ENCODE measurements around the gene CD2AP.
"Not testable (repeated sequence)": the region's sequence is repeated elsewhere in the genome, so short reads cannot be mapped to it uniquely, and the experiment has no call there.

Gene CD2AP

DNA sequence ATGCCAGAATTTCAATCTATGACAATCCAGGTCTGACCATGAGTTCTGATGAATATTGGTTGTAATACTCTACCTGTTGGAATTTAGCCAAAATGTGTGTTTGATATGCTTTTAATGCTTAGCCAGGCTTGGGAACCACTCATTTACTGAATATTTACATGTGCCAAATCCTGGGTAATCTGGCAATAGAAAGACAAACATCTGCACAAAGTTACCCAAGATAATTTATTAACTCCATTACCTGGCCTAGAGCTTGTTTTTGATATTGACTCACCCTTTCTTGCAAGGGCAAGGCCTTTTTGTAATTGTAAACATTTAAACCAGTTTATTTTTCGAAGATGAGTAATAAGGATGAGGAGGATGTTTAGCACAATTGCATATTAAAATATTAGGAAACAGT, 13.5 kb upstream of the CD2AP start:
- no peak for DNase-seq (ENCODE audit: low spot score)

DNA sequence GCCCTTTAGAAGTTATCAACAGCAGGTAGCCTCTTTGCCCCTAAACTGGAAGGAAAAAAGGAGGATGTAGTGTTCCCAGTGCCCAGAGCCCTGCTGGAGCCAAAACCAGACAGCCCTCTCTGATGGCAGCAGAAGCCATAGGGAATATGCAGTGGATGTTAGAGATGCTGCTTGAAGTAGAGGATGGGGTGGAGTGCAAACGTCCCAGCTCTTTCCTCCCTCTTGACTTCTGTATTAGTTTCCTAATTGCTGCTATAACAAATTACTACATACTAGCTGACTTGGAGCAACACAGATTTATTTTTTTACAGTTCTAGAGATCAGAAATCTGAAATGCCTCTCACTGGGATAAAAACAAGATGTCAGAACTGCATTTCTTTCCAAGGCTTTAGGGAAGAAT, 12.5 kb upstream of the CD2AP start:
- no peak for DNase-seq (ENCODE audit: low spot score)

DNA sequence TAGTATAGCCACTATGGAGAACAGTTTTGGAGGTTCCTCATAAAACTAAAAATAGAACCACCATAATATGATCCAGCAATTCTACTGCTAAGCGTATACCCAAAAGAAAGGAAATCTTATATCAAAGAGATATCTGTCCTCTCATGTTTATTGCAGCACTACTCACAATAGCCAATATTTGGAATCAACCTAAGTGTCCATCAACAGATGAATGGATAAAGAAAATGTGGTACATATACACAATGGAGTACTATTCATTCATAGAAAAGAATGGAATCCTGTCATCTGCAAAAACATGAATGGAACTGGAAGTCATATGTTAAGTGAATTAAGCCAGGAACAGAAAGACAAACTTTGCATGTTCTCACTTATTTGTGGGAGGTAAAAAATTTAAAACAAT, 5.7 kb upstream of the CD2AP start:
- DNase-seq (ENCODE audit: low spot score), result no peak

DNA sequence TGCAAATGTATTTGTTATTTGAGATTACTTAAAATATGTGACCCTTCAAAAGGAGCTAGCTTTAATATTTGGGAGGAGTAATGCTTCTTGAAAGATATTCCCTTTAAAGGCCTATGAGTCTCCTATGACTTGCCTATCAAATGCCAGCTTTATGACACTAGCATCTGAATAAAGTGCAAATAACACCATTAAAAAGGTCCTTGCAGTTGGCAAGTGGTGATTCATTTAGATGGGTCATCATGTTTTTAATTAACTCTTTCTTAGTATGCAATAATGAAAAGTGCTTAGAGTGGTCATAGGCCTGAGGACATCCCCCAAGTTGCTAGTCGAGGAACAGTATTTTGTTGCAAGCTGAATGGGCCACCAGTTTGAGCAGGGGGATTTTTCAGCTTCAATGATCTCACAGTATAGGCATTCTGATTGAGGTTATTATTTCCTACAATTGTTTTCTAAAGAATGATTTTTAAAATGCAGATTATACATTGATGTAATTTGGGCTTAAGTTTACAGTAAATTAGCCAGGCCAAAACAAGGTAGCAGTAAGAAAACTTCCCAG, 3.7 kb upstream of the CD2AP start:
- DNase-seq (ENCODE audit: low spot score), result no peak

DNA sequence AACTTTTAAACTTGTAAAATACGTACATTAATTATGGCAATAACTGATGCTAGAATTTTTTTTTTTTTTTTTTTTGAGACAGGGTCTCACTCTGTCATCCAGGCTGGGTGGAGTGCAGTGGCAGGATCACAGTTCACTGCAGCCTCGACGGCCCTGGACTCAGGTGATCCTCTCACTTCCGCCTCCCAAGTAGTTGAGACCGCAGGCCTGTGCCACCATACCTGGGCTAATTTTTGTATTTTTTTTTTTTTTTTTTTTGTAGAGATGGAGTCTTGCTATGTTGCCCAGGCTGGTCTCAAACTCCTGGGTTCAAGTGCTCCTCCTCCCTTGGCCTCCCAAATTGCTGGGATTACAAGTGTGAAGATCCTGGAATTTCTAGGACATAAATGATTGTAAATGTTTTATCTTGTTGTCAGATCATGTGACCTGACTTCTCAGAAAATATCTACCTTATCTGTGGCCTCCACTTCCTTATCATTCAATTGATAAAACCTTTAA, 2.2 kb upstream of the CD2AP start:
- DNase-seq (ENCODE audit: low spot score), result no peak

DNA sequence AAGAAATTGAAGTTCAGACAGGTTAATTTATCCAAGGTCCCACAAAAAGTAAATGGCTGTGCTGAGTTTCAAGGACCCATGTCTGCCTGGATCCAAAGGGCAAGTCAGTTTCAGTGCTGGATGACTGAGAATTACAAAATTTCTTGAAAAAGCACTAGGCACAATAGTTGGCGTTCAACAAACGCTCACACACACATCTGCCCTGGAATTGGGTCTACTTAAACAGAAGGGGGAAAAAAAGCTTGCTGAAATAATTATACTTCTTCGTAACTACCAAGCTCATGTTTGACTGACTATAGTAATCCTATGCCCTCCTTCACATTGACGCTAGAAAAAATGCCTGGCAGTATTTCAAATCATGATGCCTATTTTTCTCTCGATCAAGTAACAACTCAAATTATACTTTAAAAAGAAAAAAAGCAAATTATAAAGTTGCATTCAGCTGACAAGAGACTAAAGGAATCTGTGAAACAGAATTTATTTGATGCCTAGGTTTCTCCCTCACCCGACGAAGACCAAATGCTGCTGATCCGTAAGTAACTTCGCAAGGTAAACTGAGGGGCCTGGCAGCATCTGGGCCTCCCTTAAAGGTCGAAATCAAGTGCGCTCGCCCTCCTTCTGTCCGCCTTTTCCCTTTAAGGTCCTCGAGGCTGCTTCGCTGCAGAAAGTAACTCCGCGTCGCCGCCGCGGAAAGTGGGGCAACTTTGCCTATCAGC, 650 bp upstream of the CD2AP start:
- no peak for DNase-seq (ENCODE audit: low spot score)

DNA sequence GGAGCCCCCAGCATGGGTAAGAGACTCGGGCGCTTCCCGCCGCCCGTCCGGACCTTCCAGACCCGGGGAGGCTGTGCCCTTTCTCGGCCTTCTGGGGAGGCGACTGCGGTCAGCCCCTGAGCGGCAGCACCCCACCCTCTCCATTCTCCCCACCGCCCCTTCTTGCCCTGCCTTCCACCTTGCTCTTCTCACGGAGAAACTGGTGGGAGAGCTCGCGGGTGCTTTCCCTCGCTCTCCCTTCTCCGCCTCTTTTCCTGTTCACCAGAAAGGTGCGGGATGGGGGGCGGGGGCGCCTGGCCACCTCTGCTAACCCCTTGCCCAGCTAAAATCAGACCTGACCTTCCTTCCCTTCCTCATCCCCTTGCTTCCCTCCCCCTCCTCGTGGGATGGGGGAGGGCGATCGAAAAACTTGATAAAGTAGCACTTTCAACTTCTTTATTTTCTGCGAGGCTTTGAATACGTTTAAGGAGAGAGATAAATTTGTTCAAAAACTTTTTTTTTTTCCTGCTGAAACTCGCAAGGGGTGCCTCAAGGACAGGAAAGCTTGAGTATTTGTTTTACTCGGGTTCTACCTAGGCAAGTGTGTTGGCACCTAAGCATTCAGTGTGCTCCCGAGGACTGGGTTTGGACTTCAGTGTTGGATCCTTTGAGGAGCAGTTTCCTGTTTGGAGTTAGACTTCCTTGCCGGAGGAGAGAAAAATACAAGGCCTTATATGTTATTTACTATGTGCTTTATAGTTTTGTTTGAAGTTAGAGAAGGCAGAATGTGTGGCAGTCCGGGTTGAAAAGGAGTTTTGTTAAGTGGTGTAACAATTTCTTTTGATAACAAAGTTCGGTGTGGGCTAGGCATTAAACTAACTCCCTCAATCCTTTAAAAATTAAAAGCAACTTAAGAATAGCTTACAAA, 897 bp downstream of the CD2AP start:
- DNase-seq (ENCODE audit: low spot score), result no peak

DNA sequence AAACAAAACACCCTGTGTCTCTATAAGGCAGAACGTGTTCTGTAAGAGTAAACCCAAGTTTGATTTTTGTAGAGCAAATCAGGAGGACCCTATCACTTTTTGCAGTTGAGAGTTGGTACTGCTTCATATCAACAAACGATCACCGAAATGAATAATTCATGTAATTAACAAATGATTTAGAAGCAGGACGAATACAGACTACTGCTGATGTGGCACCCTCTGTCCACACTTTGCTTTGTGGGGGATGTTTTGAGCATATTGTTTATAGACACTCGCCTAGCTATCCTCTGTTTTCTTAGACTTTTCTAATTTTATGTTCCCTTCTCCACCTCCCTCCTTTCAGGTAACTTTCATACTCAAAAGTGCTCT, 1.5 kb downstream of the CD2AP start:
- no peak for DNase-seq (ENCODE audit: low spot score)

DNA sequence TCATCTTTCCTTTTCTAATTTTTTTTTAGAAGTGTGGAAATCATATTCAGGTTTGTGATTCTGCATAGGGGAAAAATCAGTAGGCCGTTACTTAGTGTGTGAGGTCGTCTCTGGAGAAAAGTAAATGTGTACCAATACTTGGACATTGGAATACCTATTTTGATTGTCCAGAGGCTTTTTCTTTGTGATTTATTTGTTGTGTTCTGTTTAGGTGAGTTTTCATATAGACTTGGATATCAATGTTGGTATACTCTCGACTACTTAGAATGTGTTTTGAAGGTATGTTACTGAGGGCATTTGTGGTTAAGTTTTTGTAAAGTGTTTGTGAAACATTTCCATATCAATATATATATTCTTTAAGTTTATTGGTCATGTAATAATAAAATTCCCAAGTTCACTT, 2.3 kb downstream of the CD2AP start:
- no peak for DNase-seq (ENCODE audit: low spot score)

DNA sequence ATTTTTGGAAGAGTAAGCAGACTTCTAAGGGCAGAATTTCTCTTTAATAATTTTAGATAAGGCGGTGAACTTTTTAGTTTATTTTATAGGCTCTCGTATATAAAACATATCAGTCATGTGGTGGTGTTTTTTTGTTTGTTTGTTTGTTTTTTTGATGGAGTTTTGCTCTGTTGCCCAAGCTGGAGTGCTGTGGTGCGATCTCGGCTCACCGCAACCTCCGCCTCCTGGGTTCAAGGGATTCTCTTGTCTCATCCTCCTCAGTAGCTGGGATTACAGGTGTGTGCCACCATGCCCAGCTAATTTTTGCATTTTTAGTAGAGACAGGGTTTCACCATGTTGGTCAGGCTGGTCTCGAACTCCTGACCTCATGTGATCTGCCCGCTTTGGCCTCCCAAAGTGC, 3.6 kb downstream of the CD2AP start:
- not testable (repeated sequence) for DNase-seq (ENCODE audit: low spot score)

DNA sequence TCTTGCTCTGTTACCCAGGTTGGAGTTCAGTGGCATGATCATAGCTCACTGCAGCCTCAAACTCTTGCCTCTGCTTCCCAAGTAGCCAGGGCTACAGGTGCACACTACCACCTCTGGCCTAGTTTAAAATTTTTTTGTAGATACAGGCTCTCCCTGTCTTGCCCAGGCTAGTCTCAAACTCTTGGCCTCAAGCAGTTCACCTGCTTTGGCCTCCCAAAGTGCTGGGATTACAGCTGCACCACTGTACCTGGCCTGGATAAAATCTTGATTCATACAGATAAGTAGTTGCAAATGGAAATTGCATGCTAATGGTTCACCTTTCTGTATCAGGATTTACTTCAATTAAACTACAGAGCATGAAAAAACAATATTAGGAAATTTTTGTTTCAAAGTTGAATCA, 4.2 kb downstream of the CD2AP start:
- DNase-seq (ENCODE audit: low spot score), result no peak

DNA sequence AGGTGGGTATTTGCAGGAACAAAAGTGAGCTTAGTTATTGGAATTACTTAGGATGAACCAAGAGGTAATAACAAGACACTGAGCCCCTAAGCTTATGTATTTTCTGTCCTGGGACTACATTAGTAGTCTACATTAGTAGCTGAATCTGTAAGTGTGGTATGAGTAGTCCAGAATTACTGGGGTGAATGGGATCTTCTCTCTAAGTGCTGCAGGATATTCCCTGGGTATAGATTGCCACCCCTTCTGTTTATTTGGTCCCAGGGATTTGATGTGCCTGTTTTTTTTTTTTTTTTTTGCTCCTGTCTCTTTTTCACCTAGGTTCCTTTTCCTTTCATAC, 5.9 kb downstream of the CD2AP start:
- DNase-seq (ENCODE audit: low spot score), result no peak

DNA sequence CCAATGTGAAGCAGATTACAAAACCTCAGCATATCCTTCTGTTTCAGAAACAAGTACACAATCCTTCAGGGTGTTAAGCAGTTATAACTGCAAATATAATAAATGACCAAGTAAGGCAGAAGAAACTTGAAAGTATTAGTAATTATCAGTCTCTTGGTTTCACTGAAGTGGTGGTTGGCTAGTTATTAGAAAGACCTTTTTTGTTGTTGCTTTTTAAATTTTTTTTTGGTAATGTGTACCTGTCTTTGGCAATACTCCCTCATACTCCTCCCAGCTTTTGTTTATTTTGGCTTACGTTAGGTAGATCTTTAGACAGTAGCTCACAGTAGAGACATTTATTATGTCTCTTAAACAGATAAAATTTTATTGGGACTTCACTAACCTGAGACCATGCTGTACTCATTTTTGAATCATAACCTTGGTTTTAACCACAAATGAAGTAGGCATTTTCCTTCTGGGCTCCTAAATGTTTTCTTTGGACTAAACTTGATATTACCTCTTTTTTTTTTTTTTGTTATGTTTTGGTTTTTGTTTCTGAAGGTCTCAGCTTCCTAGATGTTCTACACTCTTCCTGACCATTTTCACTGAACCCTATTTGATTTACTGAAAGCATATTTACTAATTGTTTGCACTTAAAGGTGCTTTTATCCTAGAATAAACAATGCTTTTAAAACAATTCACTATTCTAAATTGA, 6.4 kb downstream of the CD2AP start:
- no peak for DNase-seq (ENCODE audit: low spot score)

DNA sequence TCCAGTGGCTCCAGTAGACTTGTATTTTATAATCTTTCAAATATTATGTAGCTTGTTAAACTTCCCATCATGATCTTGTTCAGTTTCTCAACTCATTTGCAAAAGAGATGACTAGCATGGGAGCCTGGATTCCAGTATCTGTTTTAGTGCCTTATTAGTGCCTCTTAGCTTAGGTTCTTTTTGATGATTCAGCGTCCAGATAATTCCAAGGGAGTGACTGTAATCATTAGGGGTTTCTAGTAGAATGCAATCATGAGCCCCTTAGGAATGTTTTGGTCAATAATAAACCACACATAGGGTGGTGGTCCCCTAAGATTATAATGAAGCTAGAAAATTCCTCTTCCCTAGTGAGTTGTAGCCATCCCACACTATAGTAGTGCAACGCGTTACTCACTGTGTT, 7.0 kb downstream of the CD2AP start:
- DNase-seq (ENCODE audit: low spot score), result no peak

DNA sequence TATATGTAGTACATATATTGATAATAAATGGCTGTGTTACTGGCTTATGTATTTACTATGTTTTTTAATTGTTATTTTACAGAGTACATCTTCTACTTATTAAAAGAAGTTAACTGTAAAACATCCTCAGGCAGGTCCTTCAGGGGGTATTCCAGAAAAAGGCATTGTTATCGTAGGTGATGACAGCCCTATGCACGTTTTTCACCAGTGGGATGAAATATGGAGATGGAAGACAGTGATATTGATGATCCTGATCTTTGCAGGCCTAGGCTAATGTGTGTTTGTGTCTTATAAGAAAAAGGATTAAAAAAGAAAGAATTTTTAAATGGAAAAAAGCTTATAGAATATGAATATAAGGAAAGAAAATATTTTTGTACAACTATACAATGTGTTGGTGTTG, 7.5 kb downstream of the CD2AP start:
- DNase-seq (ENCODE audit: low spot score), result no peak

DNA sequence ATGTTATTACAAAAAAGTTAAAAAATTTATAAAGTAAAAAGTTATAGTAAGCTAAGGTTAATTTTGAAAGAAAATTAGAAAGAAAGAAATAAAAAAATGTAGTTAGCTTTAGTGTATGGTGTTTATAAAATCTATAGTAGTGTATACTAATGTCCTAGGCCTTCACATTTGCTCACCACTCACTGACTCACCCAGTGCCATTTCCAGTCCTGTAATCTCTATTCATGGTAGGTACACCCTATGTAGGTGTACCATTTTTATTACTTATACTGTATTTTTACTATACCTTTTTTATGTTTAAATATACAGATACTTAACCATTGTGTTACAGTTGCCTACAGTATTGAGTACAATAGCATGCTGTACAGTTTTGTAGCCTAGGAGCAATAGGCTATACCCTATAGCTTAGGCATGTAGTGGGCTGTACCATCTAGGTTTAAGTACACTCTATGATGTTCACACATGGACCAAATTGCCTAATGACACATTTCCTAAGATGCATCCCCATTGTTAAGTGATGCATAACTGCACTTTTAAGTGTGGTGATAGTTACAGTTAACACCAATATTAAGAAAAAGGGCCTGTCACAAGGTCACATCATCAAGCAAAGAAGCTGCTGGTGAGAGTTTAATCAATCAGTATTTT, 8.0 kb downstream of the CD2AP start:
- DNase-seq (ENCODE audit: low spot score), result no peak

DNA sequence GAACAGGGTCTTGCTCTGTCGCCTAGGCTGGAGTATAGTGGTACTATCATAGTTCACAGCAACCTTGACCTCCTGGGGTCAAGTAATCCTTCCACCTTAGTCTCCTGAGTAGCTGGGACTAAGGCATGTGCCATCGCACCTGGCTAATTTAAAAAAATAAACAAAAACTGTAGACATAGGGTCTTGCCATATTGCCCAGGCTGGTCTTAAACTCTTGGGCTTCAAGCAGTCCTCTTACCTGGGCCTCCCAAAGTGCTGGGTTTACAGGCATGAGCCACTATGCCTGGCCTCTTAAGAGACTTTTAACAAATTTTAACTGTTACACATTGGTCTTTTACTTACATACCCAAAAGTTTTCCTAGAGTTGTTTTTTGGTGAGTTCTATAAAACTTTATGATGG, 12.4 kb downstream of the CD2AP start:
- no peak for DNase-seq (ENCODE audit: low spot score)

DNA sequence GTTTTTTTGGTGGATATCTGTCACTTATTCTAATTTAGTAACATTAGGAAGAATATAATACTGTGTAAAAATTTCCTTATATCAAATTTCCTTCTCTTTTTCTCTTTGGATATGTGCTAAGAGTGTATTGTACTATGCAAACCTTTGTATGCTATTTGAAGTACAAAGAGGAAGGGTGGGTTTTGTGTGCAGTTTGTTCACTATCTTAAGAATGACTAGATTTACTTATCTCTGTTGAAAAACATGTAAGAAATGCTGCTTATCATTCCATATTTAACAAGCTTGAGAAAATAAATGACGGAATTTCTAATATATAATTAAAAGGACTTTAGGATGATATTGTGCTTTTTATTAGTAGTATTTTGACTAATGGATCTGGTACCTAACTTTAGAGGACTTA, 13.1 kb downstream of the CD2AP start:
- DNase-seq (ENCODE audit: low spot score), result no peak

DNA sequence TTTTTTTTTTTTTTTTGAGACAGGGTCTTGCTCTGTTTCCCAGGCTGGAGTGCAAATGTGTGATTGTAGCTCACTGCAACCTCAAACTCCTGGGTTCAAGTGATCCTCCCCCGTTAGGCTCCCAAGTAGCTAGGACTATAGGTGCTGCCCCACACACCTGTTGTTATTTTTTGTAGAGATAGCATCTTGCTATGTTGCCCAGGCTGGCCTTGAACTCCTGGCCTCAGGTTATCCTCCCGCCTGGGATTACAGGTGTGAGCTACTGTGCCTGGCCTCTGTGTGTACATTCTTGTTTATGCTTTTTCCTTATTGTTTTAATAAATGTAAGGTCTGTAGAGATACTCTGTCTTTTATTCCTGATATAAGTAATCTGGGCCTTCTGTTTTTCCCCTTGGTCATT, 14.8 kb downstream of the CD2AP start:
- DNase-seq (ENCODE audit: low spot score), result no peak

DNA sequence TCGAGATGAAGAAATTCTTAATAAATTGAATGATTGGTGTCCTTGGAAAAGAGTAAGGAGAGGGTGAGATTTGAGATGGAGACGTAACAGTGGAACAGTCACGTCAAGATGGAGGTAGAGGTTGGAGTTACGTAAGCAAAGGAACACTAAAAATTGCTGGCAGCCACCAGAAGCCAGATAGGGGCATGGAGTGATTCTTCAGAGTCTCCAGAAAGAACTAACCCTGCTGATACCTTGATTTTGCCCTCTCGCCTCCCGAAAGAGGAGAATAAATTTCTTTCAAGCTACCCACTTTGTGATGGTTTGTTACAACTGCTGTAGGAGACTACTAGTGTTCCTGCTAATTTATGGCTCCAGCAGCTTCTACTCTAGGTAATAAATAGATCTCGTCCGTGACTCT, 17.6 kb downstream of the CD2AP start:
- DNase-seq (ENCODE audit: low spot score), result no peak

DNA sequence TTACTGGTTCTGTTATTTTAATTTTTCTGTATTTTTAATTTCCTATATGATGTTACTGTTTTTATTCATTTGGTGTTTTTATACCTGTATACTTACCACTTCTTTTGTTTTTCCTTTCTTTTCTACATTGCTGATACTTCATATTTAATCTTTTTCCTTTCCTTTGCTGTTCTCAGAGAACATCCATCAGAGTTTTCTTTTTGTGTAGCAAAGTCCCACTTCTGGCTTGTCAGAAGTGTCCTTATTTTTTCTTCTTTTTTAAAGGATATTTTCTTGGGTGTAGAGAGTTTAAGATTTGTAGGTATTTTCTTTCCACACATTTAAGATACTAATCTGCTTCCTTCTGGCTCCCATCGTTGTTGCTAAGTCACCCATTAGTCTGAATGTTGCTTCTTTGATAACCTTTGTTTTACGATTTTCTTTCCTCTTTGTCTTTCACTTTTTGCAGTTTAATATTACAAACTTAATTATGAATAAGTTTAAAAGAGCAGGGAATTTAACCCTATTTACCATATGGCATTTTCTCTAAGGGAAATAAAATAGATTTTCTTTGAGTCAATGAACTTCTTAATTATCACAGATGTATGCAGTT, 18.5 kb downstream of the CD2AP start:
- DNase-seq (ENCODE audit: low spot score), result no peak
